UCSD-AML1 (cell line): ENCODE measurements around the gene TMEM131.
"Not testable (repeated sequence)": the region's sequence is repeated elsewhere in the genome, so short reads cannot be mapped to it uniquely, and the experiment has no call there.

ENCODE experiments used
- DNase-seq: peaks from one replicate; lab custom pipeline; 2025; ENCODE audit not compliant: unreplicated experiment; lab: John Stamatoyannopoulos, UW

The TMEM131 gene

DNA sequence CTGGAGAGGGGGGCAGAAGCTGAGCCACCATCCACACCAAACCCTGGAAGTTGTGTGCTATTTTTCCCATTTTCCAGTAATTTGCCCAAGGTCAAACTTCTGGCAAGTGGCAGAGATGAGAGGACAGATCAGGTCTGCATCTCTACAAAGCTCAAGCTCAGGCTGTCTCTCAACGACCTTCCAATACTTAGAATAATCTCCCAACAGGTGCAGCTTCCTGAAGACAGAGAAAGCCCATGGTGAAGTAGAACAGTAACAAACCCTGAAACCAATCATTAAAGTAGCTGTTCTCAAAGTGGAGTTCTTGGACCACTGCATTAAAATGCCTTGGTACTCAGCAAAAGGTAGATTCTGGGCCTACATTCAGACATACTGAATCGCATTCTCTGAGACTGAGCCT, 37.6 kb downstream of the TMEM131 start:
- no peak for DNase-seq

DNA sequence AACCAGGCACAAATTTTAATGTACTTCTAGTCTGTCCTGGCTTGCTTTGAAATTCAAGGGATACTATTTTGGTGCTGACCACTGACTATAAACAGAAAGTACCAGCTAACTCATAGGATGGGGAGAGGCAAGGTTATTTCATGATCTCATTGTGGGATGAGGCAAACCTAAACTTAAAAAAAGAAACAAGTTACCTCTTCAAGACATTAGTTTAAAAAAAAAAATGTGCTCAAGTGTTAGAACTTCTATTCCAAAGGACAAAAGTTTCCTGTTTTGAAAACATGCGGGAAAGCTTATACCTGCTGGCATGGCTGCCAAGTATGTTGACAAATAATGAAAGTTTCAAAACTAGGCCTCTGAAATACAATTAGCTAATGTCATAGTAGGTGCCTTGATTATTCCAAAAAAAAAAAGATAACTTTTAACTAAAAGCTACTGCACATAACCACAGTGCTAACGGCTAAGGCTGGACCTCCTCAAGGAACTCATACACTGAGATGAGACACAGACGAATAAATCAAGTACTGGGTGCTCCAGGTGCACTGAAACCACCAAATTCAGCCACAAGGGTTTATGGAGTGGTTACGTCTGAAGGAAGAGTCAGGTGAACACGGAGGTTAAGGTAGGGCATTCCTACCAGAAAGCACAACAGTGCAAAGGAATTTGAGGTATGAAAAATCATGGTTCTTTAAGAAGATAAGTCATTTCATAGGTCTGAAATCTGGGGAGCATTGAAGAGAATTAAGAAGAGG, 38.1 kb downstream of the TMEM131 start:
- no peak for DNase-seq

DNA sequence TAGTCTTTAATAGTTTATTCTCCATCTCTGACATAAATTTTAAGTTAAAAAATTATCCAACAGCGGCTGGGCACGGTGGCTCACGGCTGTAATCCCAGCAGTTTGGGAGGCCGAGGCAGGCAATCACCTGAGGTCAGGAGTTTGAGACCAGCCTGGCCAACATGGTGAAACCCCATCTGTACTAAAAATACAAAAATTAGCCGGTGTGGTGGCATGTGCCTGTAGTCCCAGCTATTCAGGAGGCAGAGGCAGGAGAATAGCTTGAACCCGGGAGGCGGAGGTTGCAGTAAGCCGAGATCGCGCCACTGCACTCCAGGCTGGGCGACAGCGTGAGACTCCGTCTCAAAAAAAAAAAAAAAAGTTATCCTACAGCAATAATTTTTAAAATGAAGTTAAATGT, 39.0 kb downstream of the TMEM131 start:
- DNase-seq = not testable (repeated sequence)

DNA sequence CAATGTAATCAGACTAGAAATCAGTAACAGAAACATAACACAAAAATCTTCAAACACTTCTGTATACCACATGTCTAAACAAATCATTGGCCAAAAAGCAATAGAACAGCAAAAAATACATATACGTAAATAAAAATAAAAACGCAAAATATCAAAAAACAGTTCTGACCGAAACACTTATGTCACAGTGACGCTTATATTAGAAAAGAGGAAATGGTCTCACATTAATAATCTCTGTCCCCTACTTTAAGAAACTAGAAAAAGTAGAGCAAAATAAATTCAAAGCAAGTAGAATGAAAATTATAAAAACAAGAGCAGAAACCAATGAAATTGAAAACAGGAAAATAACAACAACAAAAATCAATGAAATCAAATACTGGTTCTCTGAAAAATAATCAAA, 41.9 kb downstream of the TMEM131 start:
- no peak for DNase-seq

DNA sequence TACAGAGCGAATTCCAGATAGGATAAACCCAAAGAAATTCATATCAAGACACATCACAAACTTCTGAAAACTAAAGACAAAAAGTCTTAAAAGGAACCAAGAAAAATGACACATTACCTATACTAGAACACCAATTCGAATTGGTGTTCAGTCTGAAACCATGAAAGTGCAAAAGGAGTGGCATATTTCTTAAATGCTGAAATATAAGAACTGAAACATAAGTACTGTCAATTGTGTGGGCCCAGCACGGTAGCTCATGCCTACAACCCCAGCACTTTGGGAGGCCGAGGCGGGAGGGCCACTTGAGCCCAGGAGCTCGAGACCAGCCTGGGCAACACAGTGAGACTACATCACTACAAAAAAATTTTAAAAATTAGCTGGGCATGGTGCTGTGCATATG, 43.4 kb downstream of the TMEM131 start:
- DNase-seq = no peak

DNA sequence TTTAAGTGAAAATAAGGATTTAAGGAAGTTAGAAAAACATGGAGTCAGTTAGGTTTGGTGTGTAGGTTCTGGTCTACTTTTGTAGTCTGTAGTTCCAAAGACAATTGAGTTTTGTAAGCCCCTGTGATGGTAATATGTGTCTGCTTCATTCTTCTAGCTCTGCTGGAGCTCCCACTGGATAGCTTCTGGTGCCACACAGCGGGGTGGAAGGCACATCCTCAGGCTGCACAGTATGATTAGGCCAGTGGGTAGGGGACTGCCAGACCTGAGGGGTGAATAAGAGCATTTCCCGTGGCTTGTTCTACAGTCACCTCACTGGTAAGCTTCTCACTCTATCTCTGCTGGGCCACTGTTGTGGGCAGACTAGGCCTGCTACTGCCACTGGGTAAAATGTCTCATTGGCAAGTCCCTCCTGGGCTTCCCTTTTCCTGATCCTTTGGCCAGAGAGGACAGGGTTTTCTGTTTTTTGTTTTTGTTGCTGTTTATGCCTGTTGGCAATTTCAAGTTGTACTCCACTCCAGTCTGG, 44.5 kb downstream of the TMEM131 start:
- DNase-seq = no peak

DNA sequence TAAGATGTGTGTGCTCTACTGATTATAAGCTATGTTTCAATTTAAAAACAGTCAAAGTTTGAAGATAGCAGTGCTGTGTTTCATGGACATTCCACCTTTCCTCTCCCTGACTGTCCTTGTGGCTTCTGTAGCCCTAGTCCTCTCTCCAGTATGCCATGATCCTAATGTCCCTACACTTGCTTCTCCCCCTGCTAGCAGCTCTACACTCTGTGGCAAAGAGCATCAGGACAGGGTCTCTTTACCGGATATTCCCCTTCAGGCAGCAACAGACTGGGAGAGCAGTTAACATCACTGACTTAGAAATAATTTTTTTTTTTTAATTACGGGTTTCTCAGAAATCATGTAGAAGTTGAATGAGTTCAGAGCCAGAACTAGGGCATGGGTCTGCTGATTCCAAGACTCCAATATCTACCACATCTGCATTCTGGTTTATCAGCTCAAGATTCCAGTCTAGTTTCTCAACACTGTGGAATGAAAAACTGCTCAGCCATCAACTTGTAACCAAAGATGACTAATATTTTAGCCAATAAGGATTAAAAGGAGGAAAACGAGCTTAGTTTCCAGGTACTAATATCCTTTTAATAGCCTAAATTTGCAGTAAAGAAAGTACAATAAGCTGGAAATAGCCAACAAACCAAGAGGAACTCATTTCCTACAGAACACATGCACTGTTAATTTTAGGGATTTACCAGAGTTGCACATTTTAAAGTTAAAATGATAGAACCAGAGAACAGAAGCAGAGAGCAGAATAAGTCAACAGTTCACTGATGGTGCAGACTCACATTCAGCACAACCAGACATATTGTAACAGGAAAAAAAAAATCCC, 45.2 kb downstream of the TMEM131 start:
- no peak for DNase-seq

DNA sequence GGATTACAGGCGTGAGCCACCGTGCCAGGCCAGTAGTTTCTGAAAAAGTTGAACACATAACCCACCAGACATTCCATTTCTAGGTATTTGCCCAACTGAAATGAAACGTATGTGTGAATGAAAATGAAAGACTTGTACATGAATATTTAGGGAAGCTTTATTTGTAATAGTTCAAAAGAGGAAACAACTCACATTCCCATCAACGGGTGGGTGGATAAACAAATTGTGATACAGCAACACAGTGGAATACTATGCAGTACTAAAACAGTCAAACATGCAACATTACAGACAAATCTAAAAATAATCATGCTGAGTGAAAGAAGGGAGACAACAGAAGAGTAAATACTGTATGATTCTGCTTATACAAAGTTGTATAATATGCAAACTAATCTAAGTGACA, 46.8 kb downstream of the TMEM131 start:
- no peak for DNase-seq

DNA sequence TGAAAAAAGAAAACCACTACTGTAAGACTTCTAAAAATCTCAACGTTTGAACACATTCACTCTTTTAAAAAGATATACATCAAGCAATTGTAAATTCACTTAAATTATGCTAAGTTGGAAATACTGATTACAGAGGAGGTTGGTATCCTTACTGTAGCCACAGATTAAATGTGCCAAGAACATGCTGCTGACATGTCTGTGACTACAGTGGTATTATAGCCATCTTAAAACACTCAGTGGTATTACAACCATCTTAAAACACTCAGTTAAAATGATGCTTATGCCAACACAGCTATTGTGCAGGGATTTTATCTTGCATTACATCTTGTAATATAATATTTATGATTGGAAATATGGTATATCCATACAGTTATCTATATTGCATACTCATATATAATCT, 50.0 kb downstream of the TMEM131 start:
- DNase-seq = no peak

DNA sequence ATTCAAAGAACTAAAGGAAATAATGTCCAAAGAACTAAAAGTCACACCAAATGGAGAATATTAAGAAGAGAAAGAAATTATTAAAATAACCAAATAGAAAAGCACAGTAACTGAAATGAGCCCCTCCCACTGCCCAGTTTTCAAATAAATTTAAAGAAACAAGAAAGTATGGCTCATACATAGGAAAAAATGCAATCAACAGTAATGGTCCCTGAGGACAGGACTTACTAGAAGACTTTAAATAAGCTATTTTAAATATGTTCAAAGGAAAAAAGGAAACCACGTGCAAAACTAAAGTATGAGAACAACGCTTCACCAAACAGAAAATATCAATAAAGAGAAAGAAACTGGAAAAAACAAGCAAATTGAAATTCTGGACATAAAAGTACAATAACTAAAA, 58.9 kb downstream of the TMEM131 start:
- DNase-seq = no peak

DNA sequence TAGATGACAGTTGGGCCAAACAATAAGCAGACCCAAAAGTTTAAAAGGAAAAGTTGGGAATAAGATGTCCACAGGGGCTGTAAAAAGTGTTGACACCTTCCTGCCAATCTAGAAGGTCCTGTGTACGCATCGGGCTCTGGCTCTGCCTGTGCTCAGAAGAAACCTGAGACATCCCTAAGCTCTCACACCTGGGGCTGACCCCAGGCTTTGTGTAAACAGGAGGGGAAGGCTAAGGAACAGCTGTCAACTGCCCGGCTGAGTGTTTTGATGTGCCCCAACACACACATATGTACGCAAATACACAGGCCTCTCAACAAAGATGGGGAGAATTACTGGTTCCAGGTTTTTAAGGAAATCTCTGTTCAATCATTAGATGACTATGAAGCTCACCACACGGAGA, 59.5 kb downstream of the TMEM131 start:
- DNase-seq = no peak

DNA sequence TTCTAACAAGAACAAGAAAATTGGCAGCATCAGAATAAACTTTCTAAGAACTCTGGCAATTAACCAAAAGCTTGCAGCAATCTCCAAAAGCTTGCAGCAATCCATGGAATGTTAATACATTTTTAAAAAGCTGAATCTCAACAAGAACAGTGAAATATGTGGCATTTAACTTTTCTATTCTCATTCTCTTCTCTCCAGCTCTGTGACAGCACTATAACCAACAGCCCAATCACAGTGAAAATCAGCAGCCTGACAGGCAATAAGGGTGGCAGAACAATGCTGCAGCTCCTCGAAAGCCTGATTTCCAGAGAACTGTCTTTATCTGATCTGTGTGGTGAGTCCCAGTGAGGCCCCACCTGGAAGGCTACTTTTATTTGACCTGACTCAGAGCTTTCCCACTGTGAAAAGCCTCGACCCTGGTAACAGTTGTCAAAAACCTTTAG, 60.0 kb downstream of the TMEM131 start:
- no peak for DNase-seq

DNA sequence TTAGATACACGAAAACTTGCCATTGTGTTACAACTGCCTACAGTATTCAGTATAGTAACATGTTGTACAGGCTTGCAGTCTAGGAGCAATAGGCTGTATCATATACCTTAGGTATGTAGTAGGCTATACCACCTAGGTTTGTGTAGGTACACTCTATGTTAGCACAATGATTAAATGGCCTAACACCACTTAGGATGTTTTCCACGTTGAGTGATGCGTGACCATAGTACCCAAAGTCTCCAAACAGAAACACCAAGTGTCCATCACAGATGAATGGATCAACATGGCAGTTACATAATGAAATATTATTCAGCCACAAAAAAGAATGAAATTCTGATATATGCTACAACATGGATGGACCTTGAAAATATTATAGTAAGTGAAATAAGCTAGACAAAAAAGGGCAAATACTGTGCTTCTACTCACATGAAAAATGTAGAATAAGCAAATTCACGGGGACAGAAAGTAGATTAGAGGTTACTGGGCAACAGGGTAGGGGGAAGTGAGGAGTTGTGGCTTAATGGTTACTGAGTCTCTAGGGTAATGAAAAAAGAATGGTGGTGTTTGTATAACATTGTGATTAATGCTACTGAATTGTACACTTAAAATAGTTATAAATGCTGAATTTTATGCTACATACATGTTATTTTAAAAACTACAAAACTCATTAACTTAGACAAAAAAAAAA, 62.6 kb downstream of the TMEM131 start:
- DNase-seq = no peak

DNA sequence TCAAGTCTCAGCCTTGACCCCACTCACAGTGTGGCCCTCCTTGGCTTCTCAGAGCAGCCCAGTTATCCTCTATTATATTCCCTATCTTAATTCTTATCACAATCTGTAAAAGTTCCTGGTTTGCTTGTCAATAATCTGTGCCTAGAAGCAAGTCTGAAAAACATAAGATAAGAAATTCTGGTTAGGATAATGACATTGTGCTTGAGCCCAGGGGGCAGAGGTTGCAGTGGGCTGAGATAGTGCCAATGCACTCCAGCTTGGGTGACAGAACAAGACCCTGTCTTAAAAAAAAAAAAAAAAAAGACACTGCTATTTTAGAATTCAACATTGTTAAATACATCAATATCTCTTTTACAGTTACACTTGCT, 63.9 kb downstream of the TMEM131 start:
- DNase-seq = no peak

DNA sequence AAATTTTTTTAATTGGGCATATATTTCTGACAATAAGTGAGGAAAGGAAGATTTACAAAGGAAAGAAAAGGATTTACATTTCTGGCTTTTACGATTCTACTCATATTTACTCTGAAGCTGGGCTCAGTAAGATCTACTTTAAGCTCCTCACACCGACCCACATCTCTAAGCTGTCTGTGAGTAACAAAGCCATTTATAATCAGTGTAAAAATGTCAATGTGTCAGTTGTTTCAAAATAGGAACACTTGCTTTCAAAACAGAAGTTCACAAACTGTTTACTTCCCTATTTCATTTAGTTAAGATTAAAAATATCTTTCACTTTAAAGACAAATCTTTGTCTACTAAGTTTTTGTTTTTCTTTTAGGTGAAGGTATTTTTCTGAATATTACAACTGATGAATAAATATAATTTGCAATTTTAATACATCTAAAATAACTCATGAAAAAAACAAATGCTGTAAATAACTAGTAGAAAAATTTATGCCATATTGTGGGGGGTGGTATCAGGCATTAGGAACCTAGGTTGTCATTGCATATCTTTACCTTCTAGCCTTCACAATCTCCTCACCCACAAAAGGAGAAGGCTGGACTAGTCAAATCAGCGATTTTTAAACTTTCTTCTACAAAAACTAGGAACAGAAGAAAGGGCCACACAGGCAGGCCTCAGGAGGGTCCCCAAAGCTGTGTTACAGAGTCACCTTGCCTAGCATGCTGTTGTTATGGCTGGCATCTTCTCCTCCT, 64.5 kb downstream of the TMEM131 start:
- no peak for DNase-seq

DNA sequence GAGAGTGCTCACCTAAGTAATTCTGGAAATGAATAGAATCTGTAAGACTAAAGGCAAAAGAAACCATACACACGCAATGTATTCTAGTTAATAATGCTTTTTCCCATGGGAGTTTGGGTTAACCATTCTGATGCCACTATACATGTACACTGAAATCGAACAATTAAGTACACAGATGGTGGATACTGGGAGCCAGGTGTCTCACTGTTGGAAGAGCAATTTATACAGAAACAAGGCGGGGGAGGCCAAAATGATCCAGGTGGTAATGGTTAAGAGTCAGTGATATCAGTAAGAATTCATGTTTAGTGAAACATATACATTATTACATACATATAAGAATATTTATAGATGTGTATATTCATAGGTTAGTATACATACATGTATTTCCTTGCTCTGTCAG, 67.2 kb downstream of the TMEM131 start:
- no peak for DNase-seq

DNA sequence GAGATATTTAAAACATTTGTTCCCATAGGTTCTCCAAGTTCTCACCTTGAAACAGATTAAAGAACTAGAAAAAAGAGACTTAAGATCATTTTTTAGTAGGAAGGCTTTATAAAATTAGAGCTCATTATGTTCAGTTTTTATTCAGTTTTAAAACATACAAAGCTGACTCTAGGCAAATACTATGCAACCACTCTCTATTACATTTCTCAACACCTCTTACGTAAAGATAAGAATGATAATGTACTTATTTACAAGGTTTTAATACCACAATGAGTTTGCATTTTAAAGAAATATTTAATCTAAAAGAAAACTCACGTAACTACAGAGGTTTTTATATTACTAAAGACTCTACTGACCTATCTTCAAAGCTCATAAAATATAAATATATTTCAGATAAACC, 68.8 kb downstream of the TMEM131 start:
- DNase-seq = no peak

DNA sequence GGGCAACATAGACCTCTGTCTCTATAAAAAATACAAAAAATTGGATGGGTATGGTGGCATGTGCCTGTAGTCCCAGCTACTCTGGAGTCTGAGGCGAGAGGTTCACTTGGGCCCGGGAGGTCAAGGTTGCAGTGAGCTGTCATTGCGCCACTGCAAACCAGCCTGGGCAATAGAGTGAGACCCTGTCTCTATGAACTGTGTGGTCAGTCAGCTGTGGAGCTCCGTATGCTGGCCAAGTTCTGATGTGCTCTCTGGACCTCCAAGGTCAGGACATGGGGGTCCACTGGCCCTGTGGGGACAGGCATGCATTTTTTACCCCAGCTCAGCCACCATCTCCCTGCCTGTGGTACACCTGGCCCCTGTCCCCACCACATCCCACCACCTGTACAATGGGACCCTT, 71.6 kb downstream of the TMEM131 start:
- no peak for DNase-seq

DNA sequence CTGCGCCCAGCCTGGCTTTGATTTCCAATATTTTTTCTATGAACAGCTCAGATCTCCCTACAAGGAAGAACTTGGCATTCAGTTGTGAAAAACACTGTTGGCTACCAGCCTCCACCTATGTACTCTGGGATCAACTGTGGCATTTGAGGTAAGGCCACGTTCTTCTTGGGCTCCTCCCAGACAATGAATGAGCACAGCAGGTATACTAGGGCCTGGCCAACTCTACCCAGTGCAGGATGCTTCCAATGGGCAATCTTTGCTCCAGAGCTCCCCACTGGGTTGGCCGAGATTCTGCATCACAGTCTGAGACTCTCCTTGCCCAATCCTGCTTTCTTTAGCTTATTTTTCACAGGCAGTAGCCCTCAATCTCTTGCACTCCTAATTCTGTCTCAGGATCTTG, 75.9 kb downstream of the TMEM131 start:
- no peak for DNase-seq

DNA sequence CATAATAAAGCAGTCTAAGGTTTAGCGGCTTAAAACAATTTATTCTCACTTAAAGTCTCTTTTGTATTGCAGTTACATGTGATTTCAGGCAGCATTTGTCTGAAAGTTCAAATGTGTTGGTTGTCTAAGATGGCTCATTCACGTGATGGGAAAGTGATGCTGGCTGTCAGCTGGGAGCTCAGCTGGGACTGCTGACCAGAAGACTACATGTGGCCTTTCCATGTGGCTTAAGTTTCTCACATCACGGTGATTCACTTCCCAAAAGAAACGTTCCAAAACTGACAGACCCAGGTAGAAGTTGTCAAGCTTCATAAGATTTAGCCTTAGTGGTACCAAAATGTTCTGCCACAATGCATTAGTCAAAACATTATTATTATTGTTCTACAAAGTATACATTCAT, 76.9 kb downstream of the TMEM131 start:
- DNase-seq = no peak

DNA sequence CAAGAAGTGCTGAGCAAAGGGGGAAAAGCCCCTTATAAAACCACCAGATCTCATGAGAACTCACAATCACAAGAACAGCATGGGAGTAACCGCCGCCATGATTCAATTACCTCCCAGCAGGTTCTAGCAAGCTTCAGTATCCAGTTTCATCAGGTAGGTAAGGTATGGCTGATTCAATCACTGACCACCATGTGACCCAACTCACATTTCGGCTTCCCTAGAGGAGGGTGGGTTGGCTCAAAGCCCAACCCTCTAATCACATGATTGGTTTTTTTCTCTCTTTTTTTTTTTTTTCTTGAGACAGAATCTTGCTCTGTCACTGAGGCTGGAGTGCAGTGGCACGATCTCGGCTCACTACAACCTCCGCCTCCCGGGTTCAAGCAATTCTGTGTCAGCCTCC, 78.1 kb downstream of the TMEM131 start:
- DNase-seq = not testable (repeated sequence)
